Hepatocyte (in vitro differentiated cells): ENCODE results near the gene TRIM14. TPM values are rescaled to one million over a fixed set of nuclear protein-coding genes. Genes with fewer than 3 reads are reported as not detected.

Experiments
- DNase-seq: peaks from one replicate; pipeline ENCODE4 v3.0.0-alpha.2; 2016; ENCODE audit warnings: low spot score
- H2AFZ ChIP-seq: fragments of 200-600 bp; sonication (generic); 2 replicates; pipeline ENCODE4 v1.6.0; 2016; ENCODE audit warnings: antibody characterized with exemption, mild to moderate bottlenecking
- H3K27ac ChIP-seq: fragments of 200-600 bp; sonication (generic); 2 replicates; pipeline ENCODE4 v1.5.1; 2016; ENCODE audit warnings: mild to moderate bottlenecking
- H3K27me3 ChIP-seq: fragments of 200-600 bp; sonication (generic); 2 replicates; pipeline ENCODE4 v1.6.1; 2016
- H3K36me3 ChIP-seq: fragments of 200-600 bp; sonication (generic); replicated peaks from 2 replicates; pipeline ENCODE4 v1.5.1; 2016; ENCODE audit warnings: low read depth; ENCODE audit not compliant: insufficient read depth
- H3K4me1 ChIP-seq: fragments of 200-600 bp; sonication (generic); 2 replicates; pipeline ENCODE4 v1.5.1; 2016; ENCODE audit warnings: mild to moderate bottlenecking, moderate library complexity; ENCODE audit not compliant: insufficient read depth
- H3K4me2 ChIP-seq: fragments of 200-600 bp; sonication (generic); 2 replicates; pipeline ENCODE4 v1.6.0; 2016
- H3K4me3 ChIP-seq: fragments of 200-600 bp; sonication (generic); 2 replicates; pipeline ENCODE4 v1.5.1; 2016; ENCODE audit warnings: mild to moderate bottlenecking
- H3K79me2 ChIP-seq: fragments of 200-600 bp; sonication (generic); 2 replicates; pipeline ENCODE4 v1.6.0; 2017; ENCODE audit warnings: mild to moderate bottlenecking
- H3K9me2 ChIP-seq: fragments of 200-600 bp; sonication (generic); replicated peaks from 2 replicates; pipeline ENCODE4 v1.6.0; 2017; ENCODE audit warnings: mild to moderate bottlenecking; ENCODE audit not compliant: insufficient read depth
- H3K9me3 ChIP-seq: fragments of 200-600 bp; sonication (generic); 2 replicates; pipeline ENCODE4 v1.5.1; 2016; ENCODE audit warnings: low read depth, mild to moderate bottlenecking
- H4K20me1 ChIP-seq: fragments of 200-600 bp; sonication (generic); 2 replicates; pipeline ENCODE4 v1.6.0; 2016; ENCODE audit warnings: mild to moderate bottlenecking; ENCODE audit not compliant: insufficient read depth, poor library complexity, severe bottlenecking
- CTCF ChIP-seq: fragments of 200-600 bp; sonication (generic); IDR thresholded peaks from 2 replicates; pipeline ENCODE4 v1.5.1; 2016; ENCODE audit warnings: antibody characterized with exemption, mild to moderate bottlenecking; ENCODE audit not compliant: poor library complexity
- EZH2 ChIP-seq: fragments of 200-600 bp; sonication (generic); IDR thresholded peaks from 2 replicates; pipeline ENCODE4 v1.6.1; 2016; ENCODE audit warnings: antibody characterized with exemption, mild to moderate bottlenecking, borderline replicate concordance
- EZH2phosphoT487 ChIP-seq: fragments of 200-600 bp; sonication (generic); IDR thresholded peaks from one replicate; pipeline ENCODE4 v1.6.1; 2018; ENCODE audit warnings: antibody characterized with exemption, mild to moderate bottlenecking, low read depth, moderate library complexity; ENCODE audit not compliant: unreplicated experiment, severe bottlenecking
- WGBS: methylation state at CpG from one replicate; pipeline ENCODE4 v1.1.6; 2016; ENCODE audit warnings: low lambda C conversion rate; ENCODE audit errors: missing lambda C conversion rate; 5-methylcytosine and 5-hydroxymethylcytosine counted together
- polyA plus RNA-seq: library from polyadenylated mRNA; unstranded; fragments of >200 nt; fragmentation: Nextera tagmentation; extraction: Ambion mirVana; gene quantifications from 2 replicates; pipeline ENCODE4 v1.2.1, GENCODE V29; 2016
- total RNA-seq: library from RNA; depleted of rRNA; stranded (reverse); fragments of >200 nt; gene quantifications from 2 replicates; pipeline ENCODE4 v1.2.3, GENCODE V29; 2014

Gene TRIM14
- total and polyA plus RNA-seq, 2 experiments from 2014 or later: 8.1 to 10.0 TPM

GRCh38 chr9:98135938-98136337, 16.9 kb upstream of the TRIM14 start:
- Histone ChIP-seq H3K4me1 (no peaks in the 10 kb centered on the region), H3K4me3 (no peak overlapping the region), H3K27ac (no peak overlapping the region), H3K4me2 (no peak overlapping the region), H3K27me3 (no peaks in the 10 kb centered on the region), H3K9me2 (no peaks in the 10 kb centered on the region), H4K20me1 (no peaks in the 10 kb centered on the region), H3K36me3 (no peaks in the 10 kb centered on the region), H2AFZ (no peak overlapping the region), H3K79me2 (no peaks in the 10 kb centered on the region), H3K9me3 (no peaks in the 10 kb centered on the region)
- WGBS: 93% methylated on average over 7 of the region's 7 CpGs
- DNase-seq: no peak
- TF ChIP-seq CTCF: no peak
- no peak for TF ChIP-seq EZH2phosphoT487
- no peak for TF ChIP-seq EZH2

GRCh38 chr9:98135558-98135934, 16.5 kb upstream of the TRIM14 start:
- Histone ChIP-seq H4K20me1 (no peaks in the 10 kb centered on the region), H3K9me3 (no peaks in the 10 kb centered on the region), H3K9me2 (no peaks in the 10 kb centered on the region), H3K4me2 (no peak overlapping the region), H3K27ac (no peak overlapping the region), H2AFZ (no peak overlapping the region), H3K4me1 (no peaks in the 10 kb centered on the region), H3K79me2 (no peaks in the 10 kb centered on the region), H3K36me3 (no peaks in the 10 kb centered on the region), H3K4me3 (no peak overlapping the region), H3K27me3 (no peaks in the 10 kb centered on the region)
- no peak for DNase-seq
- TF ChIP-seq EZH2: no peak
- TF ChIP-seq CTCF: no peak
- no peak for TF ChIP-seq EZH2phosphoT487
- 87% methylated on average over 4 of the region's 4 CpGs for WGBS

- Histone ChIP-seq H3K27me3 (no peaks in the 10 kb centered on the region), H2AFZ (no peak overlapping the region), H3K4me1 (no peaks in the 10 kb centered on the region), H3K4me3 (no peak overlapping the region), H3K36me3 (no peaks in the 10 kb centered on the region), H3K9me2 (no peaks in the 10 kb centered on the region), H4K20me1 (no peaks in the 10 kb centered on the region), H3K79me2 (no peaks in the 10 kb centered on the region), H3K27ac (no peak overlapping the region), H3K9me3 (no peaks in the 10 kb centered on the region), H3K4me2 (no peak overlapping the region)
- DNase-seq: no peak
- no peak for TF ChIP-seq CTCF
- no peak for TF ChIP-seq EZH2phosphoT487
- TF ChIP-seq EZH2: no peak
- 97% methylated on average over 12 of the region's 12 CpGs for WGBS
Measured at GRCh38 chr9:98134702-98135557, 15.9 kb upstream of the TRIM14 start.
